Skeletal muscle cell (primary cell): ENCODE measurements around the gene DFFB.
A peak's percentile ranks its signal among the peaks of the same experiment; 100 is the strongest.
"Not testable (repeated sequence)": the region's sequence is repeated elsewhere in the genome, so short reads cannot be mapped to it uniquely, and the experiment has no call there.

Source experiments
- DNase-seq: peaks from one replicate; pipeline ENCODE4 v3.0.0-alpha.2; 2010; ENCODE audit warnings: low read depth
- H3K4me3 ChIP-seq: 2 replicates; pipeline ENCODE4 v1.5.1; 2011; ENCODE audit warnings: low read depth, mild to moderate bottlenecking, control low read depth, low read length, moderate library complexity

The DFFB gene

DNA sequence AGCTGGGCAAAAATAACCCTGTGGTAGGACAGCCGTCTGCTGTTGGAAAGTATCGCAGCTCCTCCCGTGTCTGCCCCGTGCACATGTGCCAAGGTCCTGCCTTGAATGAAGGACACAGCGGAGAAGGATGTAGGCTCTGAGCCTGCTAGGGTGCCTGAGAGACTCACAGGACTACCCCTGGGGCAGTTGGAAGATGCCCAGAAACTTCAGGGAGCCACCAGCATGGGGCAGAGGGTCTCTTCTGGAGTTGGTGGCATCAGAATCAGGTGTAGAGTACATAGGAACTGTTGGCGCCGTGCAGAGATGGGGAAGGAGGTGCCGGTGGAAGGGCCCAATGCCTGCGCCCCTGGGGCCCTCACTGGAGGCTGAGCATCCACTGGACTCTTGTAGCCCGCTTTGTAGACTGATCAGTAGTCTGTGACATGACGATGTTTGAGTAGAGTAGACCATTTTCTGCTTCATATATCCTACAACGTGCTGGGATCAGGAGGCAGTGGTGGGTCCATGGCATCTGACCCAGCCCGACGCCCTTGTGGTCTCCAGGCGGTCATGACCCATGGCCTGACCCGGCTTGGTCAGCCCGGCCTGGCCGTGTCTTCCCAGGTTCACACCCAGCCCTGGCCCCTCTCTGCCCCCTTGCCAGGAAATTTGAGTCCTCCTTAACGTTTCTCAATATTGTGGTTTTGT is 48.1 kb downstream of the DFFB start:
- no peak overlapping the region for H3K4me3 ChIP-seq
- no peak for DNase-seq

DNA sequence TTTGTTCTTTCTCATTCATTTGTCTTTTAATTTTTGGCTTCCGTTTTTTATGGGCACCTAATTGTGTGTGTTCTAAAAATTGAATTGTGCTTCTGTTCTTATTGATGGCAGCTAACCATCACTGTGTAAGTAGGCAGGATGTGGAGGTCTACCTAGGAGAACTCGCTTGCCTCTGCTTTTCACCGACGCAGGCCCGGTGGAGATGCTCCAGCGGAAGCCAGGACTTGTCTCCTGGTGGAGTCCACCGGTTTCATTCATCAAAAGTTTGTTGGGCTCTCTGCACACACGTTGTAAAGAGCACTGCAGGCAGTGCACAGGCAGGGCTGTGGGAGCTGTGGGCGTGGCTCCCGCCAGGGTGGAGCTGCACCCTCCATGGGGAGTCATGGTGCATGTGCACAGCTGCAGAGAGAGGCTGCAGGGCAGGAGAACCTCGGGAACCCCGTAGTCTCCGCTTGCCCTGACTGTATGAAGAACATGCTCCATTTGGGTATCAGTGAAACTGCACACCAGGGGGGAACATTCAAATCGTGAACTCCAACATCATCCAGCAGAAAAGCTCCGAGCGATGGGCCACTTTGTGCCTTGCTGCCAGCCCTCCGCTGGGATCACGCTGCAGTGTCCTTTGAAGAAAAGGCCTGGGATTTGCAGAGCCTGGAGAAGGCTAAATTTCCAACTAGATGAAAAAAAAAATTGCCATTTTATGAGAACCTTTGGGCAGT is 48.8 kb downstream of the DFFB start:
- no peak overlapping the region for H3K4me3 ChIP-seq
- no peak for DNase-seq

DNA sequence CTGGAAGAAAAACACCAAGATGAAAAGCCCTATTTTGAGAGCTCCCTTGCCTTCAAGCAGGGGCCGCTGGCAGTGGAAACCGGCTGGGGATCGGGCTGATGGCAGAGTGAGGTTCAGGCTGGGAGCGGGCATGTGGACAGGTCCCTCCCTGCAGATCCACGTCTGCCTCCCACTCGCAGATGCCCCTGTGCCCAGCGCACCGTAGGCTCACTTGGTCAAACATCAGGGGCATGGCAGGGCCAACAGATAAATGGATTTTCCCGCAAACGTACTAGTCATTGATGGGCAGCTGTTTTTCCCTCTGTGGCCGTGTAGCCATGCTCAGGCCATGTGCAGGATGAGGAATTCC is 49.4 kb downstream of the DFFB start:
- no peak overlapping the region for H3K4me3 ChIP-seq
- no peak for DNase-seq

DNA sequence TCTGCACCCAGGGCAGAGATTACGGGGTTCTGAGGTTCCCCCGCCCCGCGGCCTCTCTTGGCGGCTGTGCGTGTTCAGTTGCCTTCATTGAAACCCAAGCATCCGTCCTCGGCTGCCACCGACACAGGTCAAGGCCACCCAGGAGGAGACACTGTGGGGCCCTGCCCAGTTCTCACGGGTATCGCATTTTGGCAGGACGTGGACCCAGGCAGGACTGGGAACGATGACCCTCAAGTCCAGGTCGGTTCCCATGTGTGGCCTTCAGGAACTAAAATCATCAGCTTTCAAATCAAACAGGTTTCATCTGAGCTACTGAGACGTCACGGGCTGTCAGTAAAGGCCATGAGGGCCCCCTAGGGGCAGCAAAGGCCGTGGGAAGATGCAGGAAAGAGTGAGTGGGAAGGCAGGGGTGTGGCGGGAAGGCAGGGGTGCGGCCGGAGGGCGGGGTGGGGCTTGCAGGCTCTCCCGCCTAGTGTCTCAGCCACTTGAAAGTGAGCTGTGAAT is 49.8 kb downstream of the DFFB start:
- DNase-seq = no peak
- no peak overlapping the region for H3K4me3 ChIP-seq

DNA sequence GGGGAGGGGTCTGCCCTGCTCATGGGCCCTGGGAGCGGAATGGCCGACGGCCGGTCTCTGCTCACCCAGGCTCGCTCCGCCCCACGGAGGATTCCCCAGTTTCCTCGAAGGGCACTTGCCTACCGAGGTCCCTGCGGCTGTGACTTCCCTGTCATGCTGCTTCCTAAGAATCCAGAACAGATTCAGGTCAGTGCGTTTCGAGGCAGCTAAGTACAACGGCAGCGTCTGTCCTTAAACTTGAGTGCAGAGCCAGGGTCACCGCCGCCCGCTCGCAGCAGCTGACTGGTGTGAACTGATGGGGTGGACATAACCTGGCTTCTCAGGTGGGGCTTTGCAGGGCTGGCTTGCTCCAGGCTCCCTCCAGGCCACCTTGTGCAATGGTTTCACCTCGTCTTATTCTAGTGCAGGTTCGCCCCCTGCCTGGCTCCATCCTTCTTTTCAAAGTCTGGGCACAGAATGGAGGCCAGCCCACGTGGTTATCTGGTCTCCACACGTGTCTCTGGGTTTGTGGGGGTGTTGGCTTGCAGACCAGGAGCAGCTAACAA is 50.4 kb downstream of the DFFB start:
- H3K4me3 ChIP-seq = no peak overlapping the region
- DNase-seq = no peak

DNA sequence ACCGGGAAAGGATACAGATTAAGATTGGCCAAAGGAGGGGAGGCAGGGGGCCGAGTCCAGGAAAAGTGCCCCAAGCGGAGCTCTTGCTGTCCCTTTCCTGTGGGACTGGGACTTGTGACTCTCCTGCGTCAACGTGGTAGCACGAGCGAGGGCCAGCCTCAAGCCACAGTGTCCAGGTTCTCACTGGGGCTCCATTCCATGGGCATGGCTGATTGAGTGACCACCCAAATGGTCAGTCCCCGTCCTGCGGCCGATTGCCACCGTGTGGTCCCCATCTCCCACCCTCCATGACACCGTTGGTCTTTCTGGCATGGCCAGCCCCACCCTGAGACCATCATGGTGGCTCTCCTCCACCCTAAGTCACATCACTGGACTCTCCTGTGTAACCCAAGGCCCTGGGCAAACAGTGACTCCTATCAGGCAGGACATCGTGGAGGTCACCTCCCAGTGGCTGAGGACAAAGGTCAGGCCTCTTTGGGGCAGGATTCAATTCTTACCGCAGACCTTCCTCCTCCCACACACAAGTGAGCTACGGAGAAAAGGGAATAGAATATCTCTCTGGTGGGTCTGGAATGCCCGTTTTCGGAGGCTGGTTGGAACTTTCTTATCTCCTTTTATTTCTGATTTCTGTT is 51.7 kb downstream of the DFFB start:
- no peak for DNase-seq
- H3K4me3 ChIP-seq = no peak overlapping the region

DNA sequence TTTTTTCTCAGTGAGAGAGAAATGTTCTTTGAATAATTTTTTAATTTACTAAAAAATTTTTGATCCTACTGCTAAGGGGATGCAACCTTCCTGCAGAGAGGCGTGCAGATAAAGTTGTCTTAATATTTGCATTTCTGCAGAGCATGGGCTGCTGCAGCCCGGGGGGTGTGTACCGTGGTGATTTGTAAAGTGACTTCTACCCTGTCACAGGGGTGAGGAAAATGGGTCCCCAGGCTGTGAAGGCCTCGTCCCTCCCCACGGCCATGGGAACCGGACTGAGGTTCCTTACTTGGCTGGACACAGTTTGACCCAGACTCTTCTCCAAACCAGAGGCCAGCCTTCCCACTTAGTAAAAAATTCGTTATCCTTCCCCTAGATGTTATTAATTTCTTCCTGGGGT is 52.3 kb downstream of the DFFB start:
- no peak overlapping the region for H3K4me3 ChIP-seq
- DNase-seq = no peak

DNA sequence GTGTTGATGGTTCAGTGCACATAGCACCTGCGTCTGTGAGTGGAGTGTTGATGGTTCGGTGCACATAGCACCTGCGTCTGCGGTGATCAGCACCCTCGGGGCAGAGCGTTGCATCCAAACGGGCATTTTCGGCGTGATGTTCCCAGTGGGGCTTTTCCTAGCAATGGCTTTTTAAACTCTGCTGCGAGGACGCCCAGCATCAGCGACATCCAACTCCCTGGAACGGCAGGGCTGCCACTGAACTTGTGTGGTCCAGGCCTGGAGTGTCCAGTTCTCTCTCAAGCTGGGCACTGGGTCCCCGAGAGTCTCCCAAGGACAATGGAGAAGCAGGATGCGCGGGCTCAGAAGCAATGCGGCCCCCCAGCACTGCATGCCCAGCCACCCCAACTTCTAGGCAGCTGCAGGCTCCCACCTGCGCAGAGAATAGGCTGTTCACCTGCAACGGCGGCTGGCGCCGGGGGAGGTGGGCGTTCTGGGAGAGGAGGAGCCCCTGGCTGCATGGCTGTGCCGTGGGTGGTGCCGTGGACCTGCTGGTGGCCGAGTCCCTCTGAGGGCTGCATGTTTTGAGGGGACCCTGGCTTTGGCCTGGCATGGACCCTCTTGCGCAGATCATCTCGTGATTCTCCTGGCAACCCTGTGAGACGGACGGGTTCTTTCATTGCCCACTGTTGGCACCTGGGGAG is 52.9 kb downstream of the DFFB start:
- H3K4me3 ChIP-seq = no peak overlapping the region
- DNase-seq = no peak

DNA sequence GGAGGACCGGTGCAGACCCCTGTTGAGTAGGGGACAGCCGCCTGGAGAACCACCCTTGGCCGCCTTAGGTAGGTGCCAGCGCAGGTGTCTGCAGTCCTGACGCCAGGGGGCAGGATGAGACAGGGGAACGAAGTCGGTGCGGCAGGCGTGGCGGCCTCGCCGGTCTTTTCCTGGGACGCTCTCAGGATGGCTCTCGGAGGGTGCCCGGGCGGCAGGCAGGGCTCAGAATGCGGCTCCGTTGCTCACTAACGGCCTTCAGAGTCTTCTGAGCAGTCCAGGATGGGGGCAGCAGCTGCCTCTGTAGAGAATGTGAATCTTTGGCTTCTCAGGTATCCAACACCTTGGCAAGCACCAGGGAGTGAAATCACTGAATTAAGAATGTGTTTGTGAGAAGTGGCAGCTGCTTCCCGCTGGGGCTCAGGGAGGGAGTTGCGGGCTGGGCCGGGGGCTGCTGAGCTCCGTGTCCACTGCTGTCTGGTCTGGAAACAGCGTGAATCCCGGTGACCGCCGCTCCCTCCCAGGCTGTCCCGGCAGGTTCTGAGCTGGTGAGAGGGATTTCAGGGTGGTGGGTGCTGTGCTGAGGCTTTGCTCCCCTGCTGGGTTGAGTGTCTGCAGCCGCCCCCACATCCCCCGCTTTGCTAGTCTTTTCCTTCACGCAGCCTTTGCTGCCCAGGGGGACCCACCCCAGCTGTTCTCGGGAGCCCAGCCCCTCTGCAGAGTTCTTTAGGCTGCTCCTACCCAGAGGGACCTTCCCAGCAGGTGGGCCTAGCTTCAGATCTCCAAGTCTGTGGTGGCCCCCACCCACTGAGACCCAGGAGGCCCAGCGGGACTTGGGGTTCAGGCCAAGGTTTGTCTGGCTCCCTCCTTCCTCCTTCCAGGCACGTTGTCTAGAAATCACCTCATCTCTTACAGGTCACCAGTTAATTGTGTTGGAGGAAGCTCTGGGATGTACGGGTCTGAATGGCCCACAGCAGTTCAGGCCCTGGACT is 53.9 kb downstream of the DFFB start:
- no peak for DNase-seq
- peak overlapping the region; percentile 1 for H3K4me3 ChIP-seq

DNA sequence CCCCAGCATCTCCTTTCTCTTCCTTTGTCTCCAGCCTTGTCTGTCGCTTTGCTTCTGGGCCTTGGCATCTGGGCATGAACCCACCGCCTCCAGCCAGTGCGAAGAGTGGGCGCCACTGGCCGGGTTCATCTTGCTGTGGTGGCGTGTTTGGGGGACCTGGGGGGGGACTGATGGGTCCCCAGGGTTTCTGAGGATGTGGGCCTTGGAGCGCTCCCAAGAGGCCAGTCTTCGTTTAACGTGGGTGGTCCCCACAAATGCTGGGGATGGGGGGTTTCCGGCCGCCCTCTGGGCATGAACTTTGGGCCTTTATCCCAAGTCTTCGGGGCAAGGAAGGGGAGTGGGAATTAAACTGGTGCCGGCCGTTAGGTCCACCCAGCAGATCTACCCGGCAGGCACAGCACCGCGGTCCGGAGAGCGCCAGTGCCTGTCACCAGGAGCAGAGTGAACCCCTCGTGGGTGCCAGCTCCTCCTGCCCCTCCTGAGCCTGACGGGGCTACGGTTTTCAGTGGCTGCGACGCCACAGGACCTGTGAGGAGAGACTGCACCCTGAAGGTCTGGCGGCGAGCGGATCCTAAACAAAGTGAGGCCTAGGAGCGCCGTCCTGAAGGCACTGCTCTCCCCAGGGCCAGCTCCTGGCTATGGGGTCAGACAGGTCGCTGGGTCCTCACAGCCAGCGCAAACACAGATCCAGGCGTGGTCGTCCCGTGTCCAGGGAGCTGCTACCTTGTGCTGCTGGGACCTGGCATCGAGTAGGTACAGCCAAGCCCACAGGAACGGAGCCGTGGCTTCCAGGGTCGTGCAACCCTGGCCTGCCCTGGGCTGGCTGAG is 54.9 kb downstream of the DFFB start:
- no peak overlapping the region for H3K4me3 ChIP-seq
- DNase-seq = no peak

DNA sequence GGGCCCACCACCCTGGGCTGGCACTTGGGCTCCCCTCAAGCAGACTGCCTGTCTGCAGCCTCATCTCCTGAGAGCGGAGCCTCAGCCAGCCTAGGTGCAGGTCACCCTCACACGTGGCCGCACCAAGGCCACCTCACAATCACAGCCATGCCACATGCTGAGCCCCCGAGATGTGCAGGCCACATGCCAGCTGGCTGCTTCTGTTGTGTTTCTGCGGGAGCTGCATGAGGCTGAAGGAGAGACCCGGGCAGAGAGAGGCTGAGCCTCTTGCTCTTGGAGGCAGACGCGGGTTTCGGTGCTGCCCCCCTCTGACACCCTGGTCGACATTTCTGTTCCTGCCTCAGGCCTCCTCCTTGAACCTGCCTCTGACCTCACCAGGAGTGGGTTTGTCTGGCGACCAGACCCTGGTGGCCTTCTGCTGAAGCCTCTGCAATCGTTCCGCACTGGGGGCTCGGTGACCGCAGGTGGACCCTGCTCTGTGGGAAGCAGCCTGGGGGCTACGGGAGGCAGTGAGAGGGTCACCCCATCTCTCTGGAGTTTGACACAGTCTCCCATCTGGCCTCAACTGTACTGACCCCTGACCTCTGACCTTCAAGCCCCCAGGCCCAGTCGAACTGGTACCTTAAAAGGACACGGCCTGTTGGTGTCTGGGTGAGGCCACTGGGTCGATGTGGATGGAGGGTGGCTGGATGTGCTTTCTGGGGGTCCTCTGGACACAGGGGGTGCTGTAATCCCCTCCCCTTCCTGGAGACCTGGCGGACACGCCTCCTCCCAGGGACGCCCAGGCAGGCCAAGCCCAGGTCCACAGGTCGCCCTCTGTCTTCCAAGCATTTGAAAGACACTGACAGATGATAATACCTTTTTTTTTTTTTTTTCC is 55.8 kb downstream of the DFFB start:
- H3K4me3 ChIP-seq = no peak overlapping the region
- DNase-seq = no peak

DNA sequence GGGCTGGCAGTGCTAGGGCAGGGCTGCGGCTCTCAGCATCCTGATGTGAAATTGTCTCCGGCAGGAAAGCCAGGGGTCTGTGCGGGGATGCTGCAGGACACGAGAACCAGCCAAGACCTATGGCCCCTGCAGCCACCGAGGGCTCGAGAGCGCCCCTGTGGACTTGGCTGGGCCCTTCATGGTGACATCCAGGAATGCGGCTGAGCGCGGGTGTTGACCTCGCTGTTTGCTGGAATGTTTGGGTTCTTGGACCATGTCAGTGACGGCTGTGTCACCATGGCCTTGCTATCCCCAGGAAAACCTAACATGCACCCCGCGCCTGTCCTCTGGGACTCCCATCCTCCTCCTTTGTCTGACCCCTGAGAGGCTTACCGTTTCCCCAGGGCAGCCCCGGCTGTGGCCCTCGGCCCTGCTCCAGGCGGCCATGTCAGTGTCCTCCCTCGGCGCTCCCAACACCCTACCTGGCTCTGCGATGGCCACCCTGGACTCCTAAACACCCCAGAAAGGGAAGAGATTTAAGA is 57.1 kb downstream of the DFFB start:
- no peak for DNase-seq

DNA sequence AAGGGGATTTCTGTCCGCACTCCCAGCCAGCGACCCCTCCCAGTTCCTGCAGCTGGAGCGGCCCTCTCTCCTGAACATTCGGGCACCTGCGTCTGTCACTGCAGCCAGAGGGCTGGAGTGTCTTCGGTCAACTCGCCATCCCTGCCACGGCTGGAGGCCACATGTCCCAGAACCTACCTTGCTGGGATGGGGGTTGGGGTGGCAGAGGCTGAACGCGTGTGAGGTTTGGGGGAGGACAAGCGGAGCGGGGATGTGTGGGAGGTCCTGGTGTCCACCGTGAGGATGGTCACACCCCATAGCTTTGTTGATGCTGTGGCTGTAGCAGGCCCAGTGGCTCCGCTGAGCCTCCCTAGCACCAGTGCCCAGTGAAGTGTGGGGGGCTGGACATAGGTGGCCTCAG is 57.6 kb downstream of the DFFB start:
- no peak overlapping the region for H3K4me3 ChIP-seq
- DNase-seq = no peak

More for the DNA sequence above, 57.1 kb downstream of the DFFB start:
- no peak overlapping the region for H3K4me3 ChIP-seq

DNA sequence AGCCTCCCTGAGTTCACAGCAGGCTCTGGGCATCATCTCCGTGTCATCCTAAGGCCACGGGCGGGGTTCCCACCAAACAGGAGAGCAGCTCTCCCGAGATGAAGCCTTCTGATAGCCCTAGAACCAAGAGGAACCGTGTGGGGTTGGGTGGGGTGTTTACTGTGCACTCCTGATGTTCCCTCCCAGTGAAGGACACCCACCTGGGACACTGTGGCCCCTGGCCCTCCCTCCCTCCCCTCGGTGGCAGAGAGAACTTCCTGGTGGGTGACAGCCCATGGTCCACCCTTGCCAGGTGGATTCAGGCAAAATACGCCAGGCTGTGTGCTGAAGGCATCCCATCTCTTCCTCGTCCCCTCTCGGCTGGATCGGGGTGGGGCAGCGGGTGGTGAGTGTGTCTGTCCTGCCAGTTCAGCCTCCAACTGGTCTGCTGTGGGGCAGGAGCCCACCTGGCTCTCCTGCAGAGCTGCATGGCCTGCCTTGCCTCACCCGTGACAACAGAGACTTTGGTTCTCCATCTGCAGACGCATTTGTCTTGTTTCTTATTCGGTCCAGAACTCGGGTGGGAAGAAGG is 58.4 kb downstream of the DFFB start:
- no peak for DNase-seq
- no peak overlapping the region for H3K4me3 ChIP-seq

DNA sequence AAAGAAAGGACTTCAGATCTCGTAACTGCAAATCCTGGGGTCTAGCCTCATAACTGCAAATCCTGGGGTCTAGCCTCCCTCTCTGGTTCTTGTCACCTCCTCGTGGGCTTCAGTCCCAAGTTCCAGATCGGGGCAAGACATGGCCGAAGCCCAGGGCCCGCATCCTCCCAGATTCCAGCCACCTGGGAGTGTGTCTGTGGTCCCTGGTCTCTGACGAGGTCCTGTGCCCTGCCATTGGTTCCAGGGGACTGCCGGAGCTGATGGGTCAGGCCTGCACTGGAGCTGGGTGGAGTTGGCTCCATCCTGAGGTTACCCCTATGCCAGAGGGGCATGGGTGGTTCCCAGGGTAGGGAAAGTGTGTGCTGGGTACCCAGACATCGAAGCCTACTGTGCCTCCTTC is 60.5 kb downstream of the DFFB start:
- H3K4me3 ChIP-seq = no peak overlapping the region
- no peak for DNase-seq

DNA sequence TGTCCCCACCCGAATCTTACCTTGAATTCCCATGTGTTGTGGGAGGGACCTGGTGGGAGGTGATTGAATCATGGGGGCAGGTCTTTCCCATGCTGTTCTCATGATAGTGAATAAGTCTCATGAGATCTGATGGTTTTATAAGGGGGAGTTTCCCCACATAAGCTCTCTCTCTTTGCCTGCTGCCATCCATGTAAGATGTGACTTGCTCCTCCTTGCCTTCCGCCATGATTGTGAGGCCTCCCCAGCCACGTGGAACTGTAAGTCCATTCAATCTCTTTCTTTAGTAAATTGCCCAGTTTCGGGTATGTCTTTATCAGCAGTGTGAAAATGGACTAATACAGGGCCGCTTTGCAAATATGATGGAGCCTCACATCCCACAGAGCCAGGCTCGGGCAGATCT is 61.1 kb downstream of the DFFB start:
- not testable (repeated sequence) for DNase-seq, H3K4me3 ChIP-seq
